Testis (tissue), 3 donors: ENCODE results near the gene P3H2. TPM values are rescaled to one million over a fixed set of nuclear protein-coding genes. Genes with fewer than 3 reads are reported as not detected.

Experiments used
- DNase-seq: peaks from one replicate; pipeline ENCODE4 v3.0.0-alpha.2; 2019
- H3K27ac ChIP-seq, 2 donors: fragments of 200-600 bp; sonication (generic); one replicate each; pipeline ENCODE4 v1.5.1; 2019
- H3K27me3 ChIP-seq: fragments of 200-600 bp; sonication (generic); one replicate; pipeline ENCODE4 v1.5.1; 2019
- H3K36me3 ChIP-seq: fragments of 200-600 bp; sonication (generic); one replicate; pipeline ENCODE4 v1.5.1; 2017; ENCODE audit warnings: low read depth; ENCODE audit errors: missing control alignments
- H3K4me1 ChIP-seq: fragments of 200-600 bp; sonication (generic); one replicate; pipeline ENCODE4 v1.5.1; 2019
- H3K4me3 ChIP-seq, 2 donors: fragments of 200-600 bp; sonication (generic); one replicate each; pipeline ENCODE4 v1.5.1; 2017 to 2019
- H3K9me3 ChIP-seq: fragments of 200-600 bp; sonication (generic); one replicate; pipeline ENCODE4 v1.5.1; 2017
- CTCF ChIP-seq, 3 experiments: fragments of 450-650 bp in 2 of 3; fragments of 200-600 bp in 1 of 3; sonication (generic) in 1 of 3; IDR thresholded peaks; one replicate each; pipeline ENCODE4 v1.5.1; 2016 to 2019; ENCODE audit warnings: antibody characterized with exemption in 3 of 3, mild to moderate bottlenecking in 2 of 3, moderate library complexity in 1 of 3
- POLR2A ChIP-seq: fragments of 450-650 bp; IDR thresholded peaks from one replicate; pipeline ENCODE4 v1.6.1; 2017; ENCODE audit warnings: antibody characterized with exemption, mild to moderate bottlenecking, moderate library complexity
- WGBS, 2 donors: methylation state at CpG; one replicate each; pipeline ENCODE4 v1.1.5; 2018; 5-methylcytosine and 5-hydroxymethylcytosine counted together
- intact Hi-C: fragments of 100-400 bp; cut with DNase I; formaldehyde crosslinking; loops from one replicate; pipeline ENCODE4 v1.15.1; 2023; ENCODE audit warnings: low total_unique reads
- polyA plus RNA-seq: library from polyadenylated mRNA; stranded (reverse); fragments of 350-450 nt; fragmentation: Illumina TruSeq; extraction: RNeasy Lipid Tissue Mini Kit (QIAGEN cat#74804); gene quantifications from one replicate; pipeline ENCODE4 v1.2.3, GENCODE V29; 2014; ENCODE audit warnings: low read depth, low replicate concordance; ENCODE audit not compliant: insufficient read depth
- total RNA-seq, 2 donors: library from RNA; depleted of rRNA; stranded (reverse); fragments of >200 nt; gene quantifications; one replicate each; pipeline ENCODE4 v1.2.3, GENCODE V29; 2016

Gene P3H2
- total and polyA plus RNA-seq, 3 donors from 2014 or later = 7.2 to 11.0 (median 10.1) TPM

GRCh38 chr3:189995129-189995528 is 125.6 kb downstream of the P3H2 start:
- no peak overlapping the region for H3K4me3 ChIP-seq
- no peak for DNase-seq
- no peak for TF ChIP-seq CTCF (IDR thresholded peaks at IDR 0.05)
- no peak for TF ChIP-seq POLR2A
- no peaks in the 10 kb centered on the region for H3K27me3 ChIP-seq
- no peaks in the 10 kb centered on the region for H3K36me3 ChIP-seq
- intact Hi-C loops = no loop called here
- no peaks in the 10 kb centered on the region for H3K9me3 ChIP-seq
- 86 to 89% methylated on average over 3 of the region's 3 CpGs for WGBS, 2 donors
- H3K27ac ChIP-seq = no peak overlapping the region
- H3K4me1 ChIP-seq = no peaks in the 10 kb centered on the region

GRCh38 chr3:189990826-189991225 is 129.9 kb downstream of the P3H2 start:
- intact Hi-C loops = no loop called here
- Histone ChIP-seq H3K27me3 (no peaks in the 10 kb centered on the region), H3K27ac (no peak overlapping the region), H3K9me3 (no peaks in the 10 kb centered on the region), H3K36me3 (no peaks in the 10 kb centered on the region), H3K4me3 (no peak overlapping the region), H3K4me1 (no peaks in the 10 kb centered on the region)
- 90 to 95% methylated on average over 5 of the region's 5 CpGs for WGBS, 2 donors
- DNase-seq = no peak
- TF ChIP-seq CTCF (IDR thresholded peaks at IDR 0.05) (no peak), POLR2A (no peak)

GRCh38 chr3:189988854-189989253 is 131.8 kb downstream of the P3H2 start:
- DNase-seq = no peak
- WGBS, 2 donors = 91 to 92% methylated on average over 12 of the region's 12 CpGs
- H3K4me3 ChIP-seq = no peak overlapping the region
- intact Hi-C loops = no loop called here
- no peaks in the 10 kb centered on the region for H3K27me3 ChIP-seq
- no peaks in the 10 kb centered on the region for H3K36me3 ChIP-seq
- H3K9me3 ChIP-seq = no peaks in the 10 kb centered on the region
- no peak overlapping the region for H3K27ac ChIP-seq
- TF ChIP-seq POLR2A = no peak
- TF ChIP-seq CTCF (IDR thresholded peaks at IDR 0.05) = no peak
- H3K4me1 ChIP-seq = no peaks in the 10 kb centered on the region

- TF ChIP-seq POLR2A (no peak), CTCF (IDR thresholded peaks at IDR 0.05) (no peak)
- no peaks in the 10 kb centered on the region for H3K4me1 ChIP-seq
- 84 to 85% methylated on average over 3 of the region's 3 CpGs for WGBS, 2 donors
- DNase-seq = no peak
- H3K36me3 ChIP-seq = no peaks in the 10 kb centered on the region
- intact Hi-C loops = no loop called here
- no peak overlapping the region for H3K4me3 ChIP-seq
- no peaks in the 10 kb centered on the region for H3K9me3 ChIP-seq
- H3K27me3 ChIP-seq = no peaks in the 10 kb centered on the region
- no peak overlapping the region for H3K27ac ChIP-seq
Observed at GRCh38 chr3:189988322-189988721, 132.4 kb downstream of the P3H2 start.

- Histone ChIP-seq H3K27me3 (no peaks in the 10 kb centered on the region), H3K4me3 (no peak overlapping the region), H3K9me3 (no peaks in the 10 kb centered on the region), H3K4me1 (peaks cover 8% of the 10 kb centered on the region), H3K27ac (no peak overlapping the region), H3K36me3 (no peaks in the 10 kb centered on the region)
- no peak for DNase-seq
- TF ChIP-seq CTCF (IDR thresholded peaks at IDR 0.05) (no peak), POLR2A (no peak)
- WGBS, 2 donors = 74 to 80% methylated on average over 6 of the region's 6 CpGs
- intact Hi-C loops = no loop called here
Observed at GRCh38 chr3:189985948-189986347, 134.7 kb downstream of the P3H2 start.
